ENCODE data around the gene FKBP7. TPM values are rescaled to one million over a fixed set of nuclear protein-coding genes. Genes with fewer than 3 reads are reported as not detected.

Gene FKBP7
- total and polyA plus RNA-seq, 2 of the 8 experiments (the other 6 are each of a cell fraction or from before 2014, with no cell fraction given) = 3.6 to 7.0 TPM

- peaks cover 5 to 75% of the 10 kb centered on the region in 2 experiments; a peak in 3 of 4 replicates for H3K79me2 ChIP-seq (ENCODE audit: control insufficient read depth in 1 of 2, insufficient read depth in 2 of 2, low read length in 2 of 2)
These were observed 49.2 kb upstream of the FKBP7 start for GRCh38 chr2:178527592-178527991.

More at GRCh38 chr2:178527592-178527991, 49.2 kb upstream of the FKBP7 start:
- Histone ChIP-seq H2BK20ac (ENCODE audit: low read length) (no peak overlapping the region), H3K14ac (ENCODE audit: insufficient read length) (no peak overlapping the region), H3K23me2 (ENCODE audit: low read depth, low read length) (peaks cover 7% of the 10 kb centered on the region), H2BK12ac (ENCODE audit: low read depth, low read length) (no peak overlapping the region), H4K20me1 (replicated peaks in 1 of 2; ENCODE audit: control insufficient read depth in 1 of 2, insufficient read depth in 2 of 2, low read length in 2 of 2) (peaks cover 0 to 8% of the 10 kb centered on the region in 2 experiments), H3K23ac (ENCODE audit: insufficient read length) (no peak overlapping the region), H3K4ac (replicated peaks; ENCODE audit: insufficient read length, low read depth, low read length) (no peak overlapping the region), H3K79me1 (ENCODE audit: low read depth, low read length) (peaks cover 15% of the 10 kb centered on the region), H3K4me2 (ENCODE audit: insufficient read depth in 1 of 2, low read depth in 2 of 2, low read length in 2 of 2) (no peak overlapping the region), H3K27ac (ENCODE audit: low read depth, low read length) (no peak overlapping the region), H2BK15ac (ENCODE audit: low read length) (no peak overlapping the region), H4K5ac (ENCODE audit: insufficient read length, low read depth, low read length) (no peak overlapping the region), H2AFZ (ENCODE audit: low read length) (no peak overlapping the region), H3K36me3 (ENCODE audit: control insufficient read depth in 2 of 4, insufficient read depth in 4 of 4, low read length in 3 of 4) (peaks cover 0 to 10% (median 6%) of the 10 kb centered on the region in 4 experiments; a peak in 5 of 8 replicates), H4K8ac (ENCODE audit: extremely low read depth, insufficient read depth, low read length) (no peak overlapping the region), H2BK5ac (ENCODE audit: low read depth, low read length) (no peak overlapping the region), H3K4me1 (replicated peaks in 1 of 4; ENCODE audit: control insufficient read depth in 3 of 4, insufficient read depth in 4 of 4, low read length in 3 of 4) (no peaks in the 10 kb centered on the region), H2BK120ac (replicated peaks; ENCODE audit: low read depth, low read length) (no peak overlapping the region), H3K9me3 (ENCODE audit: insufficient read depth in 2 of 2, low read depth in 1 of 2, low read length in 1 of 2) (no peaks in the 10 kb centered on the region), H4K91ac (replicated peaks; ENCODE audit: insufficient read length, low read length) (no peak overlapping the region), H3K9ac (replicated peaks in 1 of 4; ENCODE audit: extremely low read depth in 1 of 4, low read depth in 3 of 4, low read length in 3 of 4) (no peak overlapping the region), H3K18ac (ENCODE audit: extremely low read depth, low read length) (no peak overlapping the region), H3K27me3 (replicated peaks in 1 of 4; ENCODE audit: control insufficient read depth in 3 of 4, extremely low read depth in 1 of 4, insufficient read depth in 3 of 4, low read length in 3 of 4) (no peaks in the 10 kb centered on the region), H3K4me3 (ENCODE audit: extremely low read depth in 1 of 4, insufficient read depth in 2 of 4, low read depth in 3 of 4, low read length in 4 of 4) (no peak overlapping the region), H3K56ac (replicated peaks; ENCODE audit: insufficient read length, low read depth, low read length) (no peak overlapping the region), H2AK5ac (ENCODE audit: low read depth, low read length) (no peak overlapping the region)
- CTCF ChIA-PET (ENCODE audit: partially characterized antibody) = interaction anchor here (0.9 kb wide), 1 partner anchor 9 kb away, joined by 4 read pairs; no protein-coding TSS in a partner anchor
- DNase-seq (ENCODE audit: low read depth in 1 of 2, low spot score in 2 of 2) (no peak), FAIRE-seq (no peak)
- TF ChIP-seq ASH2L (IDR thresholded peaks at IDR 0.05; ENCODE audit: low read length) = no peak
- TF ChIP-seq, protein P1, sequence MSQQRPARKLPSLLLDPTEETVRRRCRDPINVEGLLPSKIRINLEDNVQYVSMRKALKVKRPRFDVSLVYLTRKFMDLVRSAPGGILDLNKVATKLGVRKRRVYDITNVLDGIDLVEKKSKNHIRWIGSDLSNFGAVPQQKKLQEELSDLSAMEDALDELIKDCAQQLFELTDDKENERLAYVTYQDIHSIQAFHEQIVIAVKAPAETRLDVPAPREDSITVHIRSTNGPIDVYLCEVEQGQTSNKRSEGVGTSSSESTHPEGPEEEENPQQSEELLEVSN (IDR thresholded peaks at IDR 0.05) = no peak
- no peak for TF ChIP-seq SUZ12 (IDR thresholded peaks at IDR 0.05; ENCODE audit: low read length)
- no peak for TF ChIP-seq RAD21 (IDR thresholded peaks at IDR 0.05 in 1 of 2, conservative IDR thresholded peaks at IDR 0.05 in 1 of 2; ENCODE audit: low read depth in 2 of 2, low read length in 2 of 2)
- no peak for TF ChIP-seq SP1 (IDR thresholded peaks at IDR 0.05; ENCODE audit: low read depth, low read length)
- TF ChIP-seq TEAD4 (IDR thresholded peaks at IDR 0.05; ENCODE audit: low read depth, low read length) = no peak
- TF ChIP-seq BRCA1 (IDR thresholded peaks at IDR 0.05; ENCODE audit: low read depth, low read length) = no peak
- TF ChIP-seq MAFK (IDR thresholded peaks at IDR 0.05; ENCODE audit: low read depth, low read length) = no peak
- no peak for TF ChIP-seq FOSL1 (IDR thresholded peaks at IDR 0.05; ENCODE audit: insufficient read depth, low read depth, low read length)
- TF ChIP-seq YY1 (IDR thresholded peaks at IDR 0.05; ENCODE audit: low read depth, low read length) = no peak
- TF ChIP-seq CHD2 (IDR thresholded peaks at IDR 0.05; ENCODE audit: low read length) = no peak
- TF ChIP-seq CHD1 (IDR thresholded peaks at IDR 0.05; ENCODE audit: low read depth, low read length) = no peak
- no peak for TF ChIP-seq POU5F1 (IDR thresholded peaks at IDR 0.05; ENCODE audit: low read depth, low read length)
- TF ChIP-seq TBP (IDR thresholded peaks at IDR 0.05; ENCODE audit: low read depth, low read length) = no peak
- WGBS, 2 experiments (ENCODE audit: extremely low coverage in 1 of 2, insufficient coverage in 1 of 2, insufficient read length in 1 of 2, insufficient replicate concordance in 2 of 2, low coverage in 1 of 2, low lambda C conversion rate in 2 of 2, missing lambda C conversion rate in 1 of 2) = 90% methylated on average over 2 of the region's 2 CpGs; no CpG with 5 or more reads in 1 of the 2 experiments
- POLR2A ChIA-PET (ENCODE audit: partially characterized antibody) = interaction anchor here (1.2 kb wide), 1 partner anchor 12 kb away, joined by 4 read pairs; no protein-coding TSS in a partner anchor

Measured in H1 (cell line).